ENCODE results near the gene RGPD3.

RGPD3 gene

DNA sequence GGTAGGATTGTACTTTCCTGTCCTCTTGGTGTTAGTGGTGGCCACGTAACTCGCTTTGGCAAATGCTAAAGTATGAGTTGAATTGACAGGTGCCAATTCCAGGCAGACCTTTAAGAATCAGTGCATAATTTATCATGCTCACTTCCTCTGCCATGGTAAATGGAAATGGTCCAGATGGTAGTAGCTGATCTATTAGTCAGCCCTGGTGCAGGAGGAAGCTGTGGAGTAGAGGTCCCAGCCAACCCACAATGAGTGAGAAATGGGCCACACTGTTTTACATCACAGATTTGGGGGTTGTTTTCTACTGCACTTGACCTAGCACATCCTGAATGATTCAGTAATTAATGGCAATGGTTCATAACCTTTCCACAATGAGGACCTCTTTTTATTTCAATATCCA is 104.4 kb downstream of the RGPD3 start:
- Histone ChIP-seq H3K27me3 (ENCODE audit: control insufficient read depth, insufficient read depth, low read length) (no peaks in the 10 kb centered on the region), H3K9ac (ENCODE audit: low read length) (no peak overlapping the region), H3K36me3 (ENCODE audit: control insufficient read depth, insufficient read depth, low read length) (no peaks in the 10 kb centered on the region), H3K9me3 (ENCODE audit: control insufficient read depth, insufficient read depth, low read depth, low read length) (no peaks in the 10 kb centered on the region), H3K4me1 (ENCODE audit: control insufficient read depth, insufficient read depth, low read length) (no peaks in the 10 kb centered on the region), H3K27ac (ENCODE audit: low read depth, low read length) (no peak overlapping the region), H3K4me3 (ENCODE audit: low read depth, low read length) (no peak overlapping the region)

DNA sequence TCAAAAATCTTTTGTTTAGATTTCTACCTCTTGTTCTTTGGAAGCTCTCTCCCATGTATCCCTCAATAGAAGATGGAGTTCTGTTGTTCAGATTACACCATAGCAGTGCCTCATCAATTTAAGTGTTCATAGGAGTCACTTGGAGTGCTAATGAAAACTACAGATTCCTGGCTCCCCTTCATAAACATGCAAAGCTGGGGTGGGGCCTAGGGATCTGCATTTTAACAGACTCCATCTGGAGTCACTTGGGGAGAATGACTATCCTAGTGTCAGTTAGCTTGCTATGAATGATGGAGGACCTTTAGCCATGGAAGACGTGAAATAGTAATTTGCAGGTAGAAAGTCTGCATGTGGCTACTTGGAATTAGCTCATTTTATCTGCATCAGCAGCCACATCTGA is 105.4 kb downstream of the RGPD3 start:
- Histone ChIP-seq H3K4me3 (ENCODE audit: low read depth, low read length) (no peak overlapping the region), H3K9me3 (ENCODE audit: control insufficient read depth, insufficient read depth, low read depth, low read length) (no peaks in the 10 kb centered on the region), H3K9ac (ENCODE audit: low read length) (no peak overlapping the region), H3K27ac (ENCODE audit: low read depth, low read length) (no peak overlapping the region), H3K27me3 (ENCODE audit: control insufficient read depth, insufficient read depth, low read length) (no peaks in the 10 kb centered on the region), H3K4me1 (ENCODE audit: control insufficient read depth, insufficient read depth, low read length) (no peaks in the 10 kb centered on the region; the same call in 1 of the 2 replicates), H3K36me3 (ENCODE audit: control insufficient read depth, insufficient read depth, low read length) (no peaks in the 10 kb centered on the region)

DNA sequence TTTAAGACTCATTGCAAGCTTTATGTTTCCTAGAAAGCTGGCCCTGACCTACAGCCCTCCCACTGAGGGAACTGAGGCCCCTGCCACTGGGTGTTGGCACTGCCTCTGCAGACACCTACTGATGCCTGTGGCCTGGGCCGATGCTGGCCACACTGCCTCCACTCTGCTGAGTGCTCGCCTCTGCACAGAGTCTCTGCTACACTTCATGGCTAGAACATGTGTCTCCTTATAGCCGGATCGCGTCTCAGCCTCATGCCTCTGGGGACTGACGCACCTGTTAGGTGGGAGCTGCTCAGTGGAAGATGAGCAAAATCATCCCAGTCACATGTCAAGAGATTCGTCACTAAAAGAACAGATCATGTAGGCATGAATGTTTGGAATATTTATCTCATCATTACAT is 108.7 kb downstream of the RGPD3 start:
- Histone ChIP-seq H3K4me3 (ENCODE audit: low read depth, low read length) (no peak overlapping the region), H3K9ac (ENCODE audit: low read length) (no peak overlapping the region), H3K4me1 (ENCODE audit: control insufficient read depth, insufficient read depth, low read length) (no peaks in the 10 kb centered on the region; the same call in 1 of the 2 replicates), H3K9me3 (ENCODE audit: control insufficient read depth, insufficient read depth, low read depth, low read length) (no peaks in the 10 kb centered on the region), H3K27me3 (ENCODE audit: control insufficient read depth, insufficient read depth, low read length) (no peaks in the 10 kb centered on the region), H3K36me3 (ENCODE audit: control insufficient read depth, insufficient read depth, low read length) (no peaks in the 10 kb centered on the region), H3K27ac (ENCODE audit: low read depth, low read length) (no peak overlapping the region)

DNA sequence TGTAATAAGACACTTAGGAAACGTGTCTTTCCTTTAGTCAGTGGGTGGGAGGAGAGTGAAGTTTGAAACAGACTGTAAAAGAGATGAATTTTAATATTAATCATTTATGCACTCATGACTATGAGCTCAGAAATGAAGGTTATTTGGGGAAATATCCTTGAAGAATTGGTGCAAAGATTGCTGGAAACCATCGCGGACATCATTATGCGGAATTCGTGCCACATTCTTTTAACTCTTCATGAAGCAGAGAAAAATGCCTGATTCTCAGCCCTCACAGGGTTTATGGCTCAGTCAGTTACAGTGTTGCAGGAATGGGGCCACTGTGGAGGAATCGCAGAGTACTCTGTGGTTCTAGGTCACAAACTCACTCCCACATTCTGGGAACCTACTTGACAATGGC is 109.7 kb downstream of the RGPD3 start:
- Histone ChIP-seq H3K9me3 (ENCODE audit: control insufficient read depth, insufficient read depth, low read depth, low read length) (no peaks in the 10 kb centered on the region), H3K36me3 (ENCODE audit: control insufficient read depth, insufficient read depth, low read length) (no peaks in the 10 kb centered on the region), H3K27me3 (ENCODE audit: control insufficient read depth, insufficient read depth, low read length) (no peaks in the 10 kb centered on the region), H3K4me1 (ENCODE audit: control insufficient read depth, insufficient read depth, low read length) (no peaks in the 10 kb centered on the region; the same call in 1 of the 2 replicates), H3K9ac (ENCODE audit: low read length) (no peak overlapping the region), H3K4me3 (ENCODE audit: low read depth, low read length) (no peak overlapping the region), H3K27ac (ENCODE audit: low read depth, low read length) (no peak overlapping the region)

DNA sequence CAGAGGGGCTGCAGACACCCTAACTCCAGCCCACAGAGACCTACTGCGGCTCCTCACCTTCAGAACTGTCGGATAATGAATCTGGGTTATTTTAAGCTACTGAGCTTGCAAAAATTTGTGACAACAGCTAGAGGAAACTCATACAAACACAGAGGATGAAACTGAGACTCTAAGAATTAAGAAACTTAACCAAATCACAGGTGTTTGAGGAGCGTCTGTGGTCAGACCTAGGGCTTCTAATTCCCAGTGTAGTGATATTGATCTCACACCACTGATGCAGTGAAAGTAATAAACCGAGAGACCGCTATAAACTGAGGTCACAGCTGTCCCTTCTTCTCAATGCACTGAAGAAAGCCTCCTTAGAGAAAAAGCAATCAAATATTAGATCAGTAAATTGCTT is 110.1 kb downstream of the RGPD3 start:
- Histone ChIP-seq H3K9ac (ENCODE audit: low read length) (no peak overlapping the region), H3K4me1 (ENCODE audit: control insufficient read depth, insufficient read depth, low read length) (no peaks in the 10 kb centered on the region; the same call in 1 of the 2 replicates), H3K27ac (ENCODE audit: low read depth, low read length) (no peak overlapping the region), H3K27me3 (ENCODE audit: control insufficient read depth, insufficient read depth, low read length) (no peaks in the 10 kb centered on the region), H3K9me3 (ENCODE audit: control insufficient read depth, insufficient read depth, low read depth, low read length) (no peaks in the 10 kb centered on the region), H3K4me3 (ENCODE audit: low read depth, low read length) (no peak overlapping the region), H3K36me3 (ENCODE audit: control insufficient read depth, insufficient read depth, low read length) (no peaks in the 10 kb centered on the region)

DNA sequence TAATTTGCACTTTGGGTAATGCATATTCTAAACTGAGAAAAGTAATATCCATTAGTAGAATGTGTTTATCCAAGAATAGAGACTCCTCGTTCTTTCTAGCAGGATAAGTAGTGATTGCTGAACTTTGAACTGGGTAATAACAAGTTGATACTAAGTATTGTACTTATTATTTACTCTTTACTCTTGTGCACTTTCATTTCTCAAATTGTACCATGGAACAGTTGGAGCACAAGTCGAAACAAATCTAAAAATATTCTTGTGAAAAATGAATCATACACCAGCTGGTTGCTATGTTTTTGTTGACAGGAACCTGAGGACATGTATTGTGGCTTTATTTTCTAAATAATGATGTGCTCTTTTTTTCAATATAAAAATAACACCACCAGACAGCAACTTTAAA is 111.9 kb downstream of the RGPD3 start:
- H3K36me3 ChIP-seq (ENCODE audit: control insufficient read depth, insufficient read depth, low read length): no peaks in the 10 kb centered on the region
- H3K9ac ChIP-seq (ENCODE audit: low read length): no peak overlapping the region
- H3K27ac ChIP-seq (ENCODE audit: low read depth, low read length): no peak overlapping the region

DNA sequence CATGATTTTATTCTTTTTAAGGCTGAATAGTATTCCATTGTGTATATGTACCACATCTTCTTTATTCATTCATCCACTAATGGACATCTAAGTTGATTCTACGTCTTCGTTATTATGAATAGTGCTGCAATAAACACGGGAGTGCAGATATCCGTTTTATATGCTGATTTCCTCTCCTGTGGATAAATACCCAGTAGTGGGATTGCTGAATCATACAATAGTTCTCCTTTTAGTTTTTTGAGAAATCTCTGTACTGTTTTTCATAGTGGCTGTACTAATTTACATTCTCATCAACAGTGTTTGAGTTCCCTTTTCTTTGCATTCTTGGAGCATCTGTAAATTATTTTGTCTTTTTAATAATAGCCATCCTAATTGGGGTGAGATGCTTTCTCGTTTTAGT is 114.5 kb downstream of the RGPD3 start:
- H3K9me3 ChIP-seq (ENCODE audit: control insufficient read depth, insufficient read depth, low read depth, low read length): no peaks in the 10 kb centered on the region

More for the DNA sequence above, 111.9 kb downstream of the RGPD3 start:
- Histone ChIP-seq H3K9me3 (ENCODE audit: control insufficient read depth, insufficient read depth, low read depth, low read length) (no peaks in the 10 kb centered on the region), H3K27me3 (ENCODE audit: control insufficient read depth, insufficient read depth, low read length) (no peaks in the 10 kb centered on the region), H3K4me1 (ENCODE audit: control insufficient read depth, insufficient read depth, low read length) (no peaks in the 10 kb centered on the region; the same call in 1 of the 2 replicates), H3K4me3 (ENCODE audit: low read depth, low read length) (no peak overlapping the region)

DNA sequence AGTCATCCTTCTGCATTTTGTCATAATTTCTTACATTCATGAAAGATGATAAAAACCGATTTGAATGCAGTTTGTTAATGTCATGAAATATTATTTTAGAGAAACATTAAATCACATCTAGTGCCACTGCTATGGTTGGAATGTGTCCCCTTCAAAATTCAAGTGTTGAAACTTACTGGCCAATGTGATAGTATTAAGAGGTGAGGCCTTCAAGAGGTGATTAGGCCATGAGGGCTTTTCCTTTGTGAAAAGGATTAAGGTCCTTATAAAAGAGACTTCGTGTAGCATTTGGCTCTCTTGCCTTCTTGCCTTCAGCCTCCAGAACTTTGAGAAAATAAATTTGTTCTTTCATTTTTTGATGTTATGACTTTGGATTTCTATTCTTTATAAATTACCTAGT is 117.2 kb downstream of the RGPD3 start:
- Histone ChIP-seq H3K36me3 (ENCODE audit: control insufficient read depth, insufficient read depth, low read length) (no peaks in the 10 kb centered on the region), H3K4me3 (ENCODE audit: low read depth, low read length) (no peak overlapping the region)

More for the DNA sequence above, 114.5 kb downstream of the RGPD3 start:
- no peak overlapping the region for H3K9ac ChIP-seq (ENCODE audit: low read length)
- no peaks in the 10 kb centered on the region; the same call in 1 of the 2 replicates for H3K4me1 ChIP-seq (ENCODE audit: control insufficient read depth, insufficient read depth, low read length)
- H3K27ac ChIP-seq (ENCODE audit: low read depth, low read length): no peak overlapping the region
- no peaks in the 10 kb centered on the region for H3K36me3 ChIP-seq (ENCODE audit: control insufficient read depth, insufficient read depth, low read length)
- no peak overlapping the region for H3K4me3 ChIP-seq (ENCODE audit: low read depth, low read length)
- H3K27me3 ChIP-seq (ENCODE audit: control insufficient read depth, insufficient read depth, low read length): no peaks in the 10 kb centered on the region

DNA sequence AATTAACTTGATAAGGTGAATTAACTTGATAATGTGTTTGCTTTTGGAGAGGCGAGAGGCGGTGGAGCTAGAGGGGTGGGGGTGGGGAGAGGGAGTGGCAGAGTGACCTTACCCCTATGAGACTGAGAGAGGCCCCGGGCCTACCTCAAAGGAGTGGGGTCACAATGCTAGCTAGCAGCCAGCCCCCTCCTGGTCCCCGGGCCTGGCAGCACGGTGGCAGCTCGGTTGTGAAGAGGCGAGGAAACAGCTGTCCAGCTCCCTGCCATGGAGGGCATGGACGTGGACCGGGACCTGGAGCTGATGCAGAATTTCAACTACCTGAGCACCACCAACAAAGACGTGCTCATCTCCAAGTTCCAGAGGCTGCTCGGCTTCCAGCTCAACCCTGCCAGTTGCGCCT is 123.9 kb downstream of the RGPD3 start:
- no peak overlapping the region for H3K27ac ChIP-seq (ENCODE audit: low read depth, low read length)
- no peaks in the 10 kb centered on the region for H3K36me3 ChIP-seq (ENCODE audit: control insufficient read depth, insufficient read depth, low read length)
- no peak overlapping the region for H3K4me3 ChIP-seq (ENCODE audit: low read depth, low read length)
- H3K27me3 ChIP-seq (ENCODE audit: control insufficient read depth, insufficient read depth, low read length): no peaks in the 10 kb centered on the region
- H3K4me1 ChIP-seq (ENCODE audit: control insufficient read depth, insufficient read depth, low read length): no peaks in the 10 kb centered on the region
- H3K9ac ChIP-seq (ENCODE audit: low read length): no peak overlapping the region
- no peaks in the 10 kb centered on the region for H3K9me3 ChIP-seq (ENCODE audit: control insufficient read depth, insufficient read depth, low read depth, low read length)

More for the DNA sequence above, 117.2 kb downstream of the RGPD3 start:
- H3K27me3 ChIP-seq (ENCODE audit: control insufficient read depth, insufficient read depth, low read length): no peaks in the 10 kb centered on the region
- H3K27ac ChIP-seq (ENCODE audit: low read depth, low read length): no peak overlapping the region
- no peaks in the 10 kb centered on the region for H3K4me1 ChIP-seq (ENCODE audit: control insufficient read depth, insufficient read depth, low read length)
- no peak overlapping the region for H3K9ac ChIP-seq (ENCODE audit: low read length)
- H3K9me3 ChIP-seq (ENCODE audit: control insufficient read depth, insufficient read depth, low read depth, low read length): no peaks in the 10 kb centered on the region

DNA sequence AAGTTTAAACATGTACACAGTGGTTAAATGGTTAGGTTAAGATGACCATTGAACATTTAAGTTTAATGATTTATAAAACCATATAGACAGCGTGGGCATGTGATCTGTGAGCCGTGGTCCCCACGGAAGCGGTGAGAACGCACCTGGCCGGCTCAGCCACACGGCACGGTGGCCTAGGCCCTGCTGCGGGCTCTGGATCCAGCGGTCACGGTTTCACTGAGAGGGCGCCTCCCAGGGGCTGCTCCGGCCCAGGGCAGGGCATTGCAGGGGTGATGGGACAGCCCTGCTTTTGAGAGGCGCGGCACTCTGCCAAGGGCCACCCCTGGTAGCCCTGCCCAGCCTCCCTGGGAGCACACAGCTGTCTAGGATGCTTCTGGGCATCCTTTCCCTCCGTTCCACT is 124.9 kb downstream of the RGPD3 start:
- Histone ChIP-seq H3K9me3 (ENCODE audit: control insufficient read depth, insufficient read depth, low read depth, low read length) (no peaks in the 10 kb centered on the region), H3K27me3 (ENCODE audit: control insufficient read depth, insufficient read depth, low read length) (no peaks in the 10 kb centered on the region), H3K27ac (ENCODE audit: low read depth, low read length) (no peak overlapping the region), H3K4me1 (ENCODE audit: control insufficient read depth, insufficient read depth, low read length) (no peaks in the 10 kb centered on the region), H3K4me3 (ENCODE audit: low read depth, low read length) (no peak overlapping the region), H3K9ac (ENCODE audit: low read length) (no peak overlapping the region), H3K36me3 (ENCODE audit: control insufficient read depth, insufficient read depth, low read length) (no peaks in the 10 kb centered on the region)

DNA sequence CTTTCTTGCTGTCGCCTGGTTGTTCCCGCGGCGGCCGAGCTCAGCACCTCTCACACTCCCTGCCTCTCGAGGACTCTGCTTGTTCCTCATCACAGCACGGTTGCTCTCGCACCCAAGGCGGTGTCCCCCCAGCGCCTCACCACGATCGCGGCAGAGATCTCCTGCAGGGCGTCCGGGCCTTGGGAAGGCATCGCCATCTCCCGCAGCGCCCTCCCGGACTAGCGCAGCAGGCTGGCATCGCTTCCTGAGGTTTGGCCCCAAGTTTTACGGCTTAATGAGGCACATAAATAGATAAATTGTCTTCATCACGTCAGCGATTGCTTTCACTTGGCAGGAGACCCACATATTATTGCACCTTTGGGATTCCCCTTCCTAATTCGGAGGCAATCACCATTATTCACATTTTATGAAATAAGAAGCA is 125.4 kb downstream of the RGPD3 start:
- H3K36me3 ChIP-seq (ENCODE audit: control insufficient read depth, insufficient read depth, low read length): no peaks in the 10 kb centered on the region
- no peak overlapping the region for H3K4me3 ChIP-seq (ENCODE audit: low read depth, low read length)
- no peaks in the 10 kb centered on the region for H3K27me3 ChIP-seq (ENCODE audit: control insufficient read depth, insufficient read depth, low read length)
- no peaks in the 10 kb centered on the region for H3K4me1 ChIP-seq (ENCODE audit: control insufficient read depth, insufficient read depth, low read length)
- H3K9me3 ChIP-seq (ENCODE audit: control insufficient read depth, insufficient read depth, low read depth, low read length): no peaks in the 10 kb centered on the region
- no peak overlapping the region for H3K27ac ChIP-seq (ENCODE audit: low read depth, low read length)
- H3K9ac ChIP-seq (ENCODE audit: low read length): no peak overlapping the region

DNA sequence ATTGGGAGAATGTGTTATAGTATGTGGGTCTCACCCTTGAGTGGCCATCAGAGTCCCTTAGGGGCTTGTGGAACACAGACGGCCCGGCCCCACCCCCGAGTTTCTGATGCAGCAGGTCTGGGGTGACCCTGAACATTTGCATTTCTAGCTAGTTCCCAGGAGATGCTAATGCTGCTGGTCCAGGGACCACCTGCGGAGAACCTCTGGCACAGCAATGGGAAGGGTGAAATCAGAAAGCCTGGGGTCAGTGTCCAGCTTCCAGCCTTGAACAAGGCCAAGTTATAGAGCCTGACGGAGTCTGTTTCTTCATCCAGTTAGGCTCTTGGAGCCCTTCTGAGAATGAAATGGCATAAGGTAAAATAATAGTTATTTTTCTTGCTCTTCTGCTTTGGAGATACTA is 126.5 kb downstream of the RGPD3 start:
- H3K4me1 ChIP-seq (ENCODE audit: control insufficient read depth, insufficient read depth, low read length): no peaks in the 10 kb centered on the region
- no peaks in the 10 kb centered on the region for H3K9me3 ChIP-seq (ENCODE audit: control insufficient read depth, insufficient read depth, low read depth, low read length)
- H3K27ac ChIP-seq (ENCODE audit: low read depth, low read length): no peak overlapping the region
- no peak overlapping the region for H3K9ac ChIP-seq (ENCODE audit: low read length)
- no peak overlapping the region for H3K4me3 ChIP-seq (ENCODE audit: low read depth, low read length)
- no peaks in the 10 kb centered on the region for H3K27me3 ChIP-seq (ENCODE audit: control insufficient read depth, insufficient read depth, low read length)
- no peaks in the 10 kb centered on the region for H3K36me3 ChIP-seq (ENCODE audit: control insufficient read depth, insufficient read depth, low read length)
